Ramos (cell line): Measurements from ENCODE around the gene RNF217.
"Not testable (repeated sequence)": the region's sequence is repeated elsewhere in the genome, so short reads cannot be mapped to it uniquely, and the experiment has no call there.

Source experiments
- in situ Hi-C: fragments of 300-500 bp; cut with MboI; formaldehyde crosslinking; loops from one replicate; pipeline ENCODE4 v1.14.3; 2022; ENCODE audit warnings: low sequenced_read_pairs; ENCODE audit not compliant: unreplicated experiment

Gene RNF217

DNA sequence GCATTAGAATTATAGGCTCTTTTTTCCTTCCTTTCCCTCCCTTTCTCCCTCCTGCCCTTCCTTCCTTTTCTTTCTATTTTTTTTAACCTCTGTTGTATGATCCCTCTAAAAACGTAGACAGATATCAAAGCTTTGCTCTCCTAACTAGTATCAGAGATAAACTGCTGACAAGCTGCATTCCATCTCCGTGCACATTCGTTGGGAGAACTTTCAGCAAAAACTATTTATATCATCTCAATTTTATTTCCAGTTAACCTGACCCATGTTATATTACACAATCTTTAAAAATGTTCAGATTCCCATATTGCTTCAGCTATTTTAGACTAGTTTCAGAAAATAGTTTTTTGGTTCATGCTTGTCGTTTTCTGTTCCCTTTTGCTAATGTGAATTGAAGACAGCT is 47.3 kb downstream of the RNF217 start:
- in situ Hi-C loops: no loop called here

DNA sequence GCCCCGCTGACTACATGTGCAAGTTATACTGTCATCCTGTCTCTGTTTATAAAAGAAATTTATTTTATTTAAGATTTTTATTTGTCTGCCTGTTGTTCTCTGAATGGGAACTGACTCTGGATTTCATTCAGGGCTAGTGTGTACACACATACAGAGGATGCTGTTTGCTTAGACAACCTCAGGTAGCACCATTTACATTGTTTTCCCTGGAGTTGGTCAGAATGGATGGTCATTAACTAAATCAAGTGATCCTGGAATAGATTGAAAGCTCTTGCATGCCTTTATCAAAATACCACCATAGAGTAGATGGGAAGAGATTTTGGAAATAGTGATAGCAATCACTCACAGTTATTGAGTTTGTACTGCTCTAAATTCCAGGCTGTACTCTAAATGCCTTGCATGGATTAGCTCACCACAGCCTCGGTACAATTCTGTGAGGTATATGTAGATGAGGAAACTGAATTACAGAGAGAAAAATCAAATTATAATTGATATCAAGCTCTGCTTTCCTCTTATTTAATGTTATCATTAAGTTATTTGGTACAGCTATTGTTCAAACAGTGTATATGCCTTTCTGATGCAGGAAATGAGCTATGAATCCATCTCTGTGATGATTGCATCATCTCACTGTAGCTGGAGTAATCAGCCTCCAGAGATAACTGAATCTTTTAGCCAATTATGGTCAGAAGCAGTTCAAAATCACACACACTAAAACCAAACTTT is 51.9 kb downstream of the RNF217 start:
- in situ Hi-C loops: no loop called here

DNA sequence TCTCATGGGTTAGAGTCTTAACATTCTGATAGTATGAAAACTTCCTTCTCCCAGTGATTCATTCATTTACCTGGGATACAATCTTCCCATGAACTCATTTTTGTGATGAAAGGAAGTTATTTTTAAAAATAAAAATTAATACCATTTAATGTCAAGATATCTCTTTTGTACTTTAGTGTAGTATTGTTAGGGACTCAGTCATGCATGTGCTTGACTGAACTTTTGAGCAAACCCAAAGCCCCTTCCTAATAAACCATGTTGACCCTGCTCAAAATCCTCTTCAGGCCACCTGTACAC is 52.4 kb downstream of the RNF217 start:
- in situ Hi-C loops: no loop called here

- in situ Hi-C loops: no loop called here
Observed at GRCh38 chr6:125015152-125015551, 52.9 kb downstream of the RNF217 start.

GRCh38 chr6:125018136-125018535 is 55.9 kb downstream of the RNF217 start:
- in situ Hi-C loops: no loop called here

- in situ Hi-C loops: no loop called here
Observed at GRCh38 chr6:125019281-125019680, 57.0 kb downstream of the RNF217 start.

DNA sequence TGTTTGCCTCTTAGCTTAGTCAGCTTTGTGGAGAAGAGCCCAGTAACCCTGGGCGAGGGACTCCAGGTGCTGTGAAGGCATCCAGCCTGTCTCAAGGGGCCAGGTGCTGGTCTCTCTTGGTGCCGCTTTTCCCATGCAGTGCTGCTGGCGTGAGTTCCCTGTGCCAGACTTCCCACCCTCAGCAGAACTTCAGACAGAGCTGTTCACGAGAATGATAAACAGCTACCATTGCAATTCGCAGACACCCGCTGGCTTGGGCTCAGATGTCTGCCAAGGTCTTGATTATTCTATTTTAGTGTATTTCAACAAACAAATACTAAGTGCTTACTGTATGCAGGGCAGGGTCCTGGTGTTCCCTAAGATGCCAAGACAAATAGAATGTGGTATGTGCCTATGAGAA is 57.7 kb downstream of the RNF217 start:
- in situ Hi-C loops: no loop called here

- in situ Hi-C loops: no loop called here
Observed at GRCh38 chr6:125020385-125020784, 58.1 kb downstream of the RNF217 start.

GRCh38 chr6:125022391-125022989 is 60.3 kb downstream of the RNF217 start:
- in situ Hi-C loops: no loop called here

DNA sequence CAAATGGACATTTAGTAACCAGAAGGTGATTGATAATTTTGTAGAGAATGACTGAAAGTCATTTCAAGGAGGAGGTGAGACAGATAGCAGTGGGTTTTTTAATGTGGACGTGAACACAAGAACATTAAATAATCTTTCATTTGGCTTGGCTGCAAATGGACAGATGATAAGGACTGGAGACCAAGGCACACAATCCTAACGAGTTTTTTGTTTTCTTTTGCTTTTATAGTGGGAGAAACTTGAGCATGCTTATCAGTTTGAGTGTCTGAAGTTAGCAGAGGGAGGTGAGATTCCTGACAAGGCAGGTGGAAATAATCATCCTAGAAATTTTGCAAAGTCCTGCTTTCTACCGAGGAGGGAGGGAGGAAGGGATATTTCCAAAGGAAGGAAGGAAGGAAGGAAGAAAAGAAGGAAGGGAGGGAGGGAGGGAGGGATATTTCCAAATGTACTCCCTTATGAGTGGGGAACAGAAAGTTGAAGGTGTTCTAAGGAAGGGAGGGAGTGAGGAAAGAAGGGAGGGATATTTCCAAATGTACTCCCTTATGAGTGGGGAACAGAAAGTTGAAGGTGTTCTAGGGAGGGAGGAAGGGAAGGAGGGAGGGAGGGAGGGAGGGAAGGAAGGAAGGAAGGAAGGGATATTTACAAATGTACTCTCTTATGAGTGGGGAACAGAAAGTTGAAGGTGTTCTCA is 63.1 kb downstream of the RNF217 start:
- in situ Hi-C loops: no loop called here

GRCh38 chr6:125027287-125027686 is 65.0 kb downstream of the RNF217 start:
- in situ Hi-C loops: no loop called here

DNA sequence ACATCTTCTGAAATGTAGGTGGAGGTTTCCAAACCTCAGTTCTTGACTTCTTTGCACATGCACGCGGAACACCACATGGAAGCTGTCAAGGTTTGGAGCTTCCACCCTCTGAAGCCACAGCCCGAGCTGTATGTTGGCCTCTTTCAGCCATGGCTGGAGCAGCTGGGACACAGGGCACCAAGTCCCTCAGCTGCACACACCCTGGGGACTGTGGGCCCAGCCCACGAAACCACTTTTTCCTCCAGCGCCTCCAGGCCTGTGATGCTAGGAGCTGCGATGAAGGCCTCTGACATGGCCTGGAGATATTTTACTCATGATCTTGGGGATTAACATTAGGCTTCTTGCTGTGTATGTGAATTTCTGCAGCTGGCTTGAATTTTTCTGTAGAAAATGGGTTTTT is 68.7 kb downstream of the RNF217 start:
- in situ Hi-C loops: no loop called here

DNA sequence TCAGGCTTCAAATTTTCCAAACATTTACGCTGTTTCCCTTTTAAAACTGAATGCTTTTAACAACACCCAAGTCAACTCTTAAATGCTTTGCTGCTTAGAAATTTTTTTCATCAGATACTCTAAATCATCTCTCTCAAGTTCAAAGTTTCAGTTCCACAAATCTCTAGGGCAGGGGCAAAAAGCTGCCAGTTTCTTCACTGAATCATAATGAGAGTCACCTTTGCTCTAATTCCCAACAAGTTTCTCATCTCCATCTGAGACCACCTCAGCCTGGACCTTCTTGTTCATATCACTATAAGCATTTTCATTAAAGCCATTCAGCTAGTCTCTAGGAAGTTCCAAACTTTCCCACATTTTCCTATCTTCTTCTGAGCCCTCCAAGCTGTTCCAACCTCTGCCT is 69.1 kb downstream of the RNF217 start:
- in situ Hi-C loops: no loop called here

- in situ Hi-C loops: not testable (repeated sequence)
Observed at GRCh38 chr6:125034929-125035328, 72.7 kb downstream of the RNF217 start.

GRCh38 chr6:125036486-125036885 is 74.2 kb downstream of the RNF217 start:
- in situ Hi-C loops: not testable (repeated sequence)

DNA sequence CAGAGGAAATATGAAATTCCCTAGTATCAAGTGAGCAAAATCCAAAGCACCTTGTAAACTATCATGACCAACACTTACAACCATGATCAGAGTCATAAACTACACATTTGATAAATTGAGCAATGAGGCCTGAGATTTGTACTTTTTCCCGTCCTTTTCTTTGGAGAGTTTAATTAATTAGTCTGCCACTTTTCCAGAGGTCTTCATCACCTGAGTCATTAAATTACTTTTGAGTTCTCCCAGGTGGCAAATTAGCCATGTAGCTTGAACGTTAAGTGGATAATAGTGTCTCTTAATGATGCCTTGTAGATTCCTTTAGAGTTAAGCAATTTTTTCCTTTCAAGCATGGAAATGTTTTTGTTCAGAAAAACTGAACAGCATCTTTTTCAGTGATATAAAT is 75.6 kb downstream of the RNF217 start:
- in situ Hi-C loops: no loop called here

GRCh38 chr6:125038925-125039324 is 76.7 kb downstream of the RNF217 start:
- in situ Hi-C loops: no loop called here

DNA sequence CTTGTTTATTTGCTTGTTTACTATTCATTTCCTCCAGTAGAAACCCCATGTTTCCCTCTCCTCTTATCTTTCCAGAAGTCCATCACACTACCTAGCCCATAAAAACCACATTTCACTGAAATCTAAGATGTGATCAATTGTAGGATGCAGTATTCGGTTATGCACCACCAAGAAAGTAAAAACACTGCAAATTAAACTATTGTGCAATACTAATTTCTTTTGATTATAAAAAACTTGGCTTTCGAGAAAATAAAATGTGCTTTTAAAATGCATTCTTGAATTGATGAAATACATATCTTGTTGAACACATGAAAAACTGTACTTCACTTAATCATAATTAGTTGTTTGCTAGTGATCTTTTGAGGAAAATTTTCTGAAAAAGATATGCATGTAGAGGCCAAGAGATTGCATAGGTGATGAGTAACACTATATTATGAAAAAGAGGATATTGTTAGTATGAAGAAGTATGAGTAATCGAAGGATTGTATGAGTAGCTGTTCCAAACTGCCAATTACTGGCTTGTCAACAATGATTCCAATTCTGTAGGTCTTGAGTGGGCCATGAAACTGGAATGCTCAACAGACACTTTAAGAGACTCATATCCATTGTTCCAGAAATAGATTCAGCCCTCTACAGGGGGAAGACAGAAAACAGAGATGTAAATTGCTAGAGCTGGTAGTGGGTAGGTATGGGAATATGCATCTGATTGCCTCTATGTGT is 79.7 kb downstream of the RNF217 start:
- in situ Hi-C loops: no loop called here

DNA sequence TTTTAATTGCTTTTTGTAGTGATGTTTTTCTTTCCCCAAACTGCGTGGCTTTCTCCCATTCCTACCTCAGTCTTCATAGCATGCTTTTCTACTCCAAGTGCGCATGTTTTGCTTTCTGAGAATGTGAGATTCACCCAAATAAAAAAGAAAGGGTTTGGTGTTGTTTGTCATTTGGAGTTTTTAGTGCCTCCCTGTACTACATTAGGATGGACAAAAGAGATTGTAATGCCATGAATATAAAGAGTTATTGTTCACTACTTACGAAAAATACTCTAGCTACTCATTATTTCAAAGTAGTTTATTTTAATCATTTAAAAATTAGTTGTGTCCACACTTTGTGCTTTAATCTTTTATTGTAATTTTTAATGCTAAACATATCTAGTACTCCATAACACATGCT is 81.8 kb downstream of the RNF217 start:
- in situ Hi-C loops: no loop called here

DNA sequence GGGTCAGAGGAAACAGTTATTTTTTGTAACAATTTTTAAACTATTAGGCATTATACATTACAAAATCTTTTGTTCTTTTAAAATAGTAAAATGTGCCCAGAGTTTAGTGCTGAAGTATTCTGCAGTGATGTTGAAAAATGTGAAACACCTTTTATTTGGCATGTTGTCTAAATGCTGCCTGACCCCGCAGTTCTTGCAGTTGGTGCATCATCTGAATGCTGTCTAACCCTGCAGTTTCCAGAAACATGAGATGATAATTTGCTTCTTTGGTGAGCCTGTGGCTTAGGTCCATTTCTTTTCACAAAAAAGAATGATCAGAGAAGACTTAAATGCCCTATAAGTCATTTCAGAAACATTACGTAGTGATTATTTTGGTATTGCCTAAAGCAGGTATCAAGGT is 82.4 kb downstream of the RNF217 start:
- in situ Hi-C loops: no loop called here
